ENCODE results near the gene CCL11.

DNA sequence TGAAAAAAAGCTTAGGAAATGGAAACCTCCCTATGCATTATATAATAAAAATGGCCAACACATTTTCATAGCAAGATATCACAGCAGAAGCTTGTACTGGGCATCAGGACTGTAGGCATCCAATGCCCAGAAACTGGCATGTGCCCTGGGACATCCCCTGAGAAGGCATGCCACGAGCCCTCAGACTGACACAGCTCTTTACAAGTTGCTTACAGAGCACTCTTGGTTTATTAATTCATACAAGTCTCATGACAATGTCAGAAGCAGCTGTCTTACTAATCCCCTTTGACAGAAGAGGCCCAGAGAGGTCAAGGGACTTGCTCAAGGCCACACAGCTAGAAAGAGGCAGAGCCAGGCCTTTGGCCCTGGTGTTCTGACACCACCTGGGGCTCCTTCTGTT, 36.1 kb upstream of the CCL11 start:
- TF ChIP-seq, protein P1, sequence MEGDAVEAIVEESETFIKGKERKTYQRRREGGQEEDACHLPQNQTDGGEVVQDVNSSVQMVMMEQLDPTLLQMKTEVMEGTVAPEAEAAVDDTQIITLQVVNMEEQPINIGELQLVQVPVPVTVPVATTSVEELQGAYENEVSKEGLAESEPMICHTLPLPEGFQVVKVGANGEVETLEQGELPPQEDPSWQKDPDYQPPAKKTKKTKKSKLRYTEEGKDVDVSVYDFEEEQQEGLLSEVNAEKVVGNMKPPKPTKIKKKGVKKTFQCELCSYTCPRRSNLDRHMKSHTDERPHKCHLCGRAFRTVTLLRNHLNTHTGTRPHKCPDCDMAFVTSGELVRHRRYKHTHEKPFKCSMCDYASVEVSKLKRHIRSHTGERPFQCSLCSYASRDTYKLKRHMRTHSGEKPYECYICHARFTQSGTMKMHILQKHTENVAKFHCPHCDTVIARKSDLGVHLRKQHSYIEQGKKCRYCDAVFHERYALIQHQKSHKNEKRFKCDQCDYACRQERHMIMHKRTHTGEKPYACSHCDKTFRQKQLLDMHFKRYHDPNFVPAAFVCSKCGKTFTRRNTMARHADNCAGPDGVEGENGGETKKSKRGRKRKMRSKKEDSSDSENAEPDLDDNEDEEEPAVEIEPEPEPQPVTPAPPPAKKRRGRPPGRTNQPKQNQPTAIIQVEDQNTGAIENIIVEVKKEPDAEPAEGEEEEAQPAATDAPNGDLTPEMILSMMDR (IDR thresholded peaks at IDR 0.05; ENCODE audit: poor library complexity, severe bottlenecking), result no peak
- no peak for TF ChIP-seq EP300 (conservative IDR thresholded peaks at IDR 0.05; ENCODE audit: poor library complexity, severe bottlenecking)

Data from neural cell (in vitro differentiated cells).